Measurements from ENCODE around the gene NEK9. TPM values are rescaled to one million over a fixed set of nuclear protein-coding genes. Genes with fewer than 3 reads are reported as not detected.

Gene NEK9
- total and polyA plus RNA-seq, 2 donors (not counting 1 experiment from before 2014, with no cell fraction given), result 35.1 to 110 TPM

DNA sequence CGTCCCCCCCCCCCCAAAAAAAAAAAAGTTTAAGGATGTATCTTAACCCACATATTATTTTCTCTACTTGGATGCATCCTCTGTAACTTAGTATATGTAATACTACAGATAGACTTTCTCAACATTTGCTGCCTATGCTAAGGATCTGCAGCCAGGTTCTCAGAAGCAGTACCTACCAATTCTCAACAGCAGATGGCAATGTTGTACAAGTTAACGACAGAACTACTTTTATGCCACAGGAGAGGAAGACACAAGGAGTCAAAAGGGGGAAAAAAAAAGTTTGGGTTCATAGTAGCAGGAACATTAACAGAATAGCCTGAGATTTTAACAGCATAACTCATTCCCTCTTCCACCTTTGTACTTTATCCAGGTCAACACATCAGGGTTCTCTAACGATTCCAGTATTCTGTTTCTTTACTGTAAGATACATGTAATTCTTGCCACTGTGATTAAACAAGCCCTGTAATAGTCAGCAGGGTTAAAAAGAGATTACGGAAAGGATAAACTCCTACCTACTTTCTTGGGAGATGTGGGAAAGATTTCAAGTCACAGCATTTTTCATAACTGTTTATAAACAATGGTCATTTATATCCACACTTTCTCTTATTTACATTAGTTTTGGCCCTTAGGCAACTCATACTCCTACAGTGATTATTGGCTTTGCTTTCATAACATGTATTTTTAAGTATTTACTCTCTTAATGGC, 5.7 kb upstream of the NEK9 start:
- Mint-ChIP-seq H3K27ac (peak overlapping the region; percentile 3), H3K9me3 (ENCODE audit: insufficient read depth) (no peaks in the 10 kb centered on the region), H3K27me3 (no peaks in the 10 kb centered on the region), H3K4me1 (peaks cover 14% of the 10 kb centered on the region), H3K4me3 (no peak overlapping the region)
- H3K9me3 ChIP-seq (ENCODE audit: control extremely low read depth in 1 of 3, control insufficient read depth in 2 of 3, insufficient read depth in 1 of 3, low read length in 2 of 3), result no peaks in the 10 kb centered on the region
- TF ChIP-seq, protein P1, sequence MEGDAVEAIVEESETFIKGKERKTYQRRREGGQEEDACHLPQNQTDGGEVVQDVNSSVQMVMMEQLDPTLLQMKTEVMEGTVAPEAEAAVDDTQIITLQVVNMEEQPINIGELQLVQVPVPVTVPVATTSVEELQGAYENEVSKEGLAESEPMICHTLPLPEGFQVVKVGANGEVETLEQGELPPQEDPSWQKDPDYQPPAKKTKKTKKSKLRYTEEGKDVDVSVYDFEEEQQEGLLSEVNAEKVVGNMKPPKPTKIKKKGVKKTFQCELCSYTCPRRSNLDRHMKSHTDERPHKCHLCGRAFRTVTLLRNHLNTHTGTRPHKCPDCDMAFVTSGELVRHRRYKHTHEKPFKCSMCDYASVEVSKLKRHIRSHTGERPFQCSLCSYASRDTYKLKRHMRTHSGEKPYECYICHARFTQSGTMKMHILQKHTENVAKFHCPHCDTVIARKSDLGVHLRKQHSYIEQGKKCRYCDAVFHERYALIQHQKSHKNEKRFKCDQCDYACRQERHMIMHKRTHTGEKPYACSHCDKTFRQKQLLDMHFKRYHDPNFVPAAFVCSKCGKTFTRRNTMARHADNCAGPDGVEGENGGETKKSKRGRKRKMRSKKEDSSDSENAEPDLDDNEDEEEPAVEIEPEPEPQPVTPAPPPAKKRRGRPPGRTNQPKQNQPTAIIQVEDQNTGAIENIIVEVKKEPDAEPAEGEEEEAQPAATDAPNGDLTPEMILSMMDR (IDR thresholded peaks at IDR 0.05), result peak; percentile 78
- no peak for TF ChIP-seq EZH2 (IDR thresholded peaks at IDR 0.05; ENCODE audit: borderline replicate concordance, insufficient read depth, low read depth, low read length, poor library complexity, severe bottlenecking)
- peak overlapping the region in 1 of 2 donors; percentile 49 for H3K27ac ChIP-seq (ENCODE audit: low read length in 2 of 2)
- WGBS (ENCODE audit: insufficient coverage), result no CpG with 5 or more reads among the region's 4 CpGs
- ATAC-seq (ENCODE audit: low read depth) (peak; percentile 95), DNase-seq (peak; percentile 85)
- intact Hi-C loops (cut with micrococcal nuclease), result loop anchor here (1.0 kb wide), 4 partner anchors 164 to 445 kb away; no protein-coding TSS in a partner anchor
- peaks cover 4 to 5% of the 10 kb centered on the region in 2 donors for H3K4me1 ChIP-seq (ENCODE audit: control insufficient read depth in 2 of 2, insufficient read depth in 2 of 2, low read length in 2 of 2)
- H3K9ac ChIP-seq (ENCODE audit: low read length), result no peak overlapping the region
- ChIA-PET CTCF (interaction anchor here (0.6 to 10.9 kb wide), 16 partner anchors 9 to 428 kb away, joined by 3 to 321 read pairs (median 4); no protein-coding TSS in a partner anchor), POLR2A (no interaction called here)
- no peak overlapping the region for H3K4me3 ChIP-seq (ENCODE audit: control extremely low read depth in 1 of 5, extremely low read depth in 1 of 5, insufficient read depth in 1 of 5, low read depth in 2 of 5, low read length in 4 of 5)
- no peak overlapping the region for H3K4me2 ChIP-seq (replicated peaks; ENCODE audit: low read depth, low read length, poor library complexity, severe bottlenecking)
- H3K36me3 ChIP-seq (replicated peaks in 1 of 2; ENCODE audit: control extremely low read depth in 1 of 2, control insufficient read depth in 1 of 2, extremely low read depth in 1 of 2, insufficient read depth in 2 of 2, low read length in 1 of 2), result peaks cover 5 to 15% of the 10 kb centered on the region in 2 experiments
- H2AFZ ChIP-seq (ENCODE audit: insufficient read depth, low read depth, low read length, poor library complexity, severe bottlenecking), result no peak overlapping the region
- H3K79me2 ChIP-seq (ENCODE audit: control insufficient read depth, insufficient read depth, low read length), result peaks cover 22% of the 10 kb centered on the region
- no peaks in the 10 kb centered on the region for H3K27me3 ChIP-seq (replicated peaks in 1 of 4; ENCODE audit: control extremely low read depth in 1 of 4, control insufficient read depth in 3 of 4, insufficient read depth in 4 of 4, low read length in 3 of 4)
- no peaks in the 10 kb centered on the region for H4K20me1 ChIP-seq (ENCODE audit: control insufficient read depth, insufficient read depth, low read length, poor library complexity, severe bottlenecking)

DNA sequence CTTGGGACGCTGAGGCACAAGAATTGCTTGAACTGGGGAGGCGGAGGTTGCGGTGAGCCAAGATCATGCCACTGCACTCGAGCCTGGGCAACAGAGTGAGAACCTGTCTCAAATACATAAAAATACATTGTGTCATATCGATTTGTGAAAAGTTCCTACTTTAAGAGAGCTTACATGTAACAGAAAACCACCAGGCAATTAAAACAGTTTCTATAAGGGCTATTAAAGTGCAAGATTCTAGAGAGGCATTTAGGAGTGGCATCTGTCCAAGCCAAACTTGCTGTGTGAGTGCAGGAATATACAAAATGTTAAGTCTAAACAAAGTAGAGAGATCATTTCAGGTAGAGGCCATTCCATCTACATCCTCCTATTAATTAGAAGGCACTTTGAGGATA, 1.7 kb upstream of the NEK9 start:
- no peak overlapping the region for H2AFZ ChIP-seq (ENCODE audit: insufficient read depth, low read depth, low read length, poor library complexity, severe bottlenecking)
- H3K36me3 ChIP-seq (replicated peaks in 1 of 2; ENCODE audit: control extremely low read depth in 1 of 2, control insufficient read depth in 1 of 2, extremely low read depth in 1 of 2, insufficient read depth in 2 of 2, low read length in 1 of 2), result peaks cover 0 to 3% of the 10 kb centered on the region in 2 experiments
- ChIA-PET CTCF (interaction anchor here (0.6 to 10.9 kb wide), 5 partner anchors 9 to 360 kb away, joined by 3 to 321 read pairs (median 4); no protein-coding TSS in a partner anchor), POLR2A (no interaction called here)
- intact Hi-C loops (cut with micrococcal nuclease), result loop anchor here (5.0 to 10.0 kb wide), 2 partner anchors 64 to 434 kb away; partner anchors contain the start of genes ACYP1 and ZC2HC1C
- 91% methylated on average over 4 of the region's 5 CpGs for WGBS (ENCODE audit: insufficient coverage)
- TF ChIP-seq EZH2 (IDR thresholded peaks at IDR 0.05; ENCODE audit: borderline replicate concordance, insufficient read depth, low read depth, low read length, poor library complexity, severe bottlenecking), result no peak
- TF ChIP-seq, protein P1 (IDR thresholded peaks at IDR 0.05), result no peak
- no peak for DNase-seq
- H3K9me3 ChIP-seq (ENCODE audit: control extremely low read depth in 1 of 3, control insufficient read depth in 2 of 3, insufficient read depth in 1 of 3, low read length in 2 of 3), result no peaks in the 10 kb centered on the region
- H3K4me1 Mint-ChIP-seq, result peaks cover 40% of the 10 kb centered on the region
- H3K79me2 ChIP-seq (ENCODE audit: control insufficient read depth, insufficient read depth, low read length), result peaks cover 47% of the 10 kb centered on the region
- H3K9ac ChIP-seq (ENCODE audit: low read length), result no peak overlapping the region
- no peak overlapping the region for H3K4me3 ChIP-seq (ENCODE audit: control extremely low read depth in 1 of 5, extremely low read depth in 1 of 5, insufficient read depth in 1 of 5, low read depth in 2 of 5, low read length in 4 of 5)
- ATAC-seq (ENCODE audit: low read depth), result no peak
- H3K27me3 ChIP-seq (replicated peaks in 1 of 4; ENCODE audit: control extremely low read depth in 1 of 4, control insufficient read depth in 3 of 4, insufficient read depth in 4 of 4, low read length in 3 of 4), result no peaks in the 10 kb centered on the region
- no peaks in the 10 kb centered on the region for H3K9me3 Mint-ChIP-seq (ENCODE audit: insufficient read depth)
- H3K27ac ChIP-seq (ENCODE audit: low read length in 2 of 2), result no peak overlapping the region
- H4K20me1 ChIP-seq (ENCODE audit: control insufficient read depth, insufficient read depth, low read length, poor library complexity, severe bottlenecking), result no peaks in the 10 kb centered on the region
- no peaks in the 10 kb centered on the region for H3K27me3 Mint-ChIP-seq
- H3K27ac Mint-ChIP-seq, result no peak overlapping the region
- H3K4me2 ChIP-seq (replicated peaks; ENCODE audit: low read depth, low read length, poor library complexity, severe bottlenecking), result no peak overlapping the region
- peaks cover 17 to 21% of the 10 kb centered on the region in 2 donors for H3K4me1 ChIP-seq (ENCODE audit: control insufficient read depth in 2 of 2, insufficient read depth in 2 of 2, low read length in 2 of 2)
- H3K4me3 Mint-ChIP-seq, result peak overlapping the region; percentile 26

Data from B cell (primary cell).